Pancreas (tissue), 10 donors: Measurements from ENCODE around the gene CELF1. TPM values are rescaled to one million over a fixed set of nuclear protein-coding genes. Genes with fewer than 3 reads are reported as not detected.
A peak's percentile ranks its signal among the peaks of the same experiment; 100 is the strongest.

Source experiments
- ATAC-seq, 4 donors: fragments of 200-7000 bp; cut with Tn5 transposase; one replicate each; pipeline versions ENCODE4 v1.8.0 to v1.9.1; 2020; ENCODE audit warnings: mild to moderate bottlenecking in 4 of 4, moderate library complexity in 4 of 4
- DNase-seq, 6 donors: peaks; one replicate each; pipeline ENCODE4 v3.0.0-alpha.2; 2020
- FAIRE-seq: peaks from 2 replicates; lab custom pipeline; 2012; peaks lifted over from hg19 to GRCh38; lab: Jason Lieb, UNC
- H3K27ac ChIP-seq, 4 donors: fragments of 200-600 bp; sonication (generic); 1 replicate in 3 of 4; 2 replicates in 1 of 4; pipeline versions ENCODE4 v1.5.0 to v1.8.0; 2020
- H3K27me3 ChIP-seq, 4 donors: fragments of 200-600 bp; one replicate each; pipeline ENCODE4 v1.8.0; 2021
- H3K36me3 ChIP-seq, 3 donors: fragments of 200-600 bp; sonication (generic) in 1 of 3; one replicate each; pipeline versions ENCODE4 v1.5.0 to v1.8.0; 2020 to 2021
- H3K4me1 ChIP-seq, 3 donors: fragments of 200-600 bp; one replicate each; pipeline ENCODE4 v1.8.0; 2021
- H3K4me3 ChIP-seq, 4 donors: fragments of 200-600 bp; sonication (generic) in 2 of 4; one replicate each; pipeline versions ENCODE4 v1.5.0 to v1.8.0; 2020 to 2021
- H3K9me3 ChIP-seq, 4 donors: fragments of 200-600 bp; one replicate each; pipeline ENCODE4 v1.8.0; 2021
- WGBS, 2 donors: extraction: QIAGEN DNeasy Blood & Tissue Kit; methylation state at CpG; one replicate each; pipeline ENCODE4 v1.1.7; 2013; 5-methylcytosine and 5-hydroxymethylcytosine counted together
- intact Hi-C, 3 donors: fragments of 100-400 bp; cut with DNase I; formaldehyde crosslinking; loops; one replicate each; pipeline versions ENCODE4 v1.11.1 to v1.14.2; 2022
- polyA plus RNA-seq, 2 donors: library from polyadenylated mRNA; stranded (reverse); fragments of 200-250 nt; gene quantifications; one replicate each; pipeline ENCODE4 v1.2.3, GENCODE V29; 2013
- total RNA-seq, 6 donors: library from RNA; stranded (reverse); fragmentation: NEBNext Ultra II Directional in 4 of 6; extraction: Animal tissue kit (Norgen Biotek cat#: 25700) in 4 of 6; gene quantifications; one replicate each; pipeline versions ENCODE4 v1.2.1 to v1.2.4, GENCODE V29; 2021 to 2023
- TF ChIP-seq, protein P1 (sequence below), 4 donors: fragments of 200-600 bp; sonication (generic) in 3 of 4; IDR thresholded peaks; one replicate each; pipeline versions ENCODE4 v1.5.0 to v1.8.0; 2021; ENCODE audit warnings: antibody characterized with exemption in 4 of 4
- donor health status: healthy with polysubstance abuse.
- donor health status: DM: no; HTN: no; CAD: no; lungs with moderate emphysema.
- donor health status: DM: no; HTN: no; CAD: no.
- donor health status: control.
- donor health status: control.
- donor health status: Bipolar disorder and iron deficiency.
- donor health status: DM: yes; HTN: yes; CAD: no.
- donor health status: DM: no; HTN: no; CAD: no.
- donor health status: DM: no; HTN: no; CAD: no.
- donor health status: DM: yes; HTN: yes; CAD: no.

CELF1 gene
- total and polyA plus RNA-seq, 8 donors = 20.0 to 56.3 (median 35.9) TPM

DNA sequence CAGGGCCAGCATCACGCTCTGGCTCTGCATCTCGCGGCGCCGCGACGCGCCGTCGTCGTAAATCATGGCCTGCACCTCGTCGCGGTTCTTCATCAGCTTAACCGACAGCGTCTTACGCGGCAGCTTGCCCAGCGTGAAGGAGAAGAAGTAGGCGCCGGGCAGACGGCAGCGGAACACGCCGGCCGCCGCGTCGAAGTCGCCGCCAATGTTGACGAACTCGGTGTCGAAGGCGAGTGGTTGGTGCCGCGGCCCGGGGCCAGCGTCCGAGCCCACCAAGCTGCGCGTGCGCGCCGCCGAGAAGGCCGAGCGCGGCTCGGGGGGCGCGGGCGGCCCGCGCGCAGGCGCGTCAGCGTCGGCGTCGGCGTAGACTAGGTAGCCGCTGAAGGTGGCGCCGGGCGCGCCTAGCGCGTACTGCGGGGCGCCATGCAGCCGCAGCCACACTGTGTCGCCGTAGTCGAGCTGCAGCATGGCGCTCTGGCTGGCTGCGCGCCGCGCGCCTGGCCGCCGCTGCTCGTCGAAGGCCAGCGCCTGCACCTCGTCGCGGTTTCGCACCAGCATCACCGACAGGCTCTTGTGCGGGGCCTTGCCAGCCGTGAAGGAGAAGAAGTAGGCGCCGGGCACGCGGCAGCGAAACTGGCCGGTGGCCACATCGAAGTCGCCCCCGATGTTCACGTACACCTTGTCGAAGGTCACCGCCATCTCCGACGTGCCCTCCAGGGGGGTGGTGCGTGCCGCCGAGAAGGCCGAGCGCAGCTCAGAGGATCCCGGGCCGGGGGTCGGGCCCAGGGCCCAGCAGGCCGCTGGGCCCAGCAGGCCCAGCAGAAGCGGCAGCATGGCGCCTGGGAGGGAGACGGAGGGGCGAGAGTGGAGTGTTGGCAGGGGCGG lies 37.3 kb upstream of the CELF1 start:
- Histone ChIP-seq H3K4me3 (no peak overlapping the region), H3K9me3 (no peaks in the 10 kb centered on the region), H3K27me3 (no peaks in the 10 kb centered on the region), H3K36me3 (no peaks in the 10 kb centered on the region), H3K4me1 (no peaks in the 10 kb centered on the region), H3K27ac (no peak overlapping the region)
- WGBS, 2 donors = 34 to 35% methylated on average over 108 to 122 of the region's 122 CpGs
- FAIRE-seq = no peak
- intact Hi-C loops = no loop called here
- peak in 2 of 4 donors; percentile 10 to 19 for ATAC-seq
- no peak for DNase-seq
- TF ChIP-seq, protein P1, sequence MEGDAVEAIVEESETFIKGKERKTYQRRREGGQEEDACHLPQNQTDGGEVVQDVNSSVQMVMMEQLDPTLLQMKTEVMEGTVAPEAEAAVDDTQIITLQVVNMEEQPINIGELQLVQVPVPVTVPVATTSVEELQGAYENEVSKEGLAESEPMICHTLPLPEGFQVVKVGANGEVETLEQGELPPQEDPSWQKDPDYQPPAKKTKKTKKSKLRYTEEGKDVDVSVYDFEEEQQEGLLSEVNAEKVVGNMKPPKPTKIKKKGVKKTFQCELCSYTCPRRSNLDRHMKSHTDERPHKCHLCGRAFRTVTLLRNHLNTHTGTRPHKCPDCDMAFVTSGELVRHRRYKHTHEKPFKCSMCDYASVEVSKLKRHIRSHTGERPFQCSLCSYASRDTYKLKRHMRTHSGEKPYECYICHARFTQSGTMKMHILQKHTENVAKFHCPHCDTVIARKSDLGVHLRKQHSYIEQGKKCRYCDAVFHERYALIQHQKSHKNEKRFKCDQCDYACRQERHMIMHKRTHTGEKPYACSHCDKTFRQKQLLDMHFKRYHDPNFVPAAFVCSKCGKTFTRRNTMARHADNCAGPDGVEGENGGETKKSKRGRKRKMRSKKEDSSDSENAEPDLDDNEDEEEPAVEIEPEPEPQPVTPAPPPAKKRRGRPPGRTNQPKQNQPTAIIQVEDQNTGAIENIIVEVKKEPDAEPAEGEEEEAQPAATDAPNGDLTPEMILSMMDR (IDR thresholded peaks at IDR 0.05) = no peak

DNA sequence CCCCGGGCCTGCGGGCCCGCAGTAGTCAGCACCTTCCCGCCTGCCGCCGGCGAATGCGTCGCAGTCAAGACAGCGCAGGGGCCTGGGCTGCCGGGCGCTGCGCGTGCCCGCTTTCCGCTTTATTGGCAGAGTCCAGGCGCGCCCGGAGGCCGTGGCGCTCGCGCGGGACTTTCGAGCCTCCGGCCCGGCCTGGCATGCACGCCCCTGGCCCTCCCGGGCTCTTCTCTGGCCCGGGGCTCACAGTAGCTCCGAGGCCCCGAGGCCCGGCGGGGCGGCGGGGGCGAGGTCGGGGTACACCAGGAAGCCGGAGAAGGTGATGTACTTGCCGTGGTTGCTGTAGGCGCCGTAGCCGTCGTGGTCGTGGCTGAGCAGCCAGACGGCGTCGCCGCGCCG lies 36.6 kb upstream of the CELF1 start:
- H3K4me3 ChIP-seq = no peak overlapping the region
- peak in 1 of 4 donors; percentile 12 for ATAC-seq
- H3K4me1 ChIP-seq = no peaks in the 10 kb centered on the region
- intact Hi-C loops = no loop called here
- WGBS, 2 donors = 42 to 47% methylated on average over 51 of the region's 51 CpGs
- no peak overlapping the region for H3K27ac ChIP-seq
- no peak for FAIRE-seq
- DNase-seq = no peak
- no peaks in the 10 kb centered on the region for H3K9me3 ChIP-seq
- H3K36me3 ChIP-seq = no peaks in the 10 kb centered on the region
- no peaks in the 10 kb centered on the region for H3K27me3 ChIP-seq
- TF ChIP-seq, protein P1 (IDR thresholded peaks at IDR 0.05) = no peak

DNA sequence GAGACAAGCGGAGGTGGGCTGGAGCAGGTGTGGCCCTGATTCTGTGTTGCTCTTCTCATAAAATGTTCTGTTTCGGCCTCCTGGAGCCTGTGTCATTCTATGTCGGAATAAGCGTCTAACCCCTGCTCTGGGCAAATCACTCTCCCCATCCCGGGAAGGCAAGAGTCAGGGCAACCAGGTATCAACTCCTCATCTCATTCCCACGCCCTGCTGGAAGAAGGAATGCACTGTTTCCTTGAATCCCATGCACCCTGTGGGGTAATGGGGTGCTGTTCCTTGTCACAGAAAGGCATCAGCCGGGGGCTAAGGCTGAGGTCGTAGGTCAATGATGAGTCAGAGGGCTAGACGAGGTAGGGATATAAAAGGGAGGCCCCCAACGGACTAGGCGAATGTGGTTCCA lies 36.2 kb upstream of the CELF1 start:
- intact Hi-C loops = no loop called here
- TF ChIP-seq, protein P1 (IDR thresholded peaks at IDR 0.05) = no peak
- Histone ChIP-seq H3K36me3 (peaks cover 0 to 2% (median 0%) of the 10 kb centered on the region in 3 donors), H3K4me3 (no peak overlapping the region), H3K9me3 (no peaks in the 10 kb centered on the region), H3K27me3 (no peaks in the 10 kb centered on the region), H3K27ac (no peak overlapping the region), H3K4me1 (no peaks in the 10 kb centered on the region)
- DNase-seq = no peak
- no peak for ATAC-seq
- FAIRE-seq = no peak
- WGBS, 2 donors = 88 to 92% methylated on average over 11 of the region's 11 CpGs

DNA sequence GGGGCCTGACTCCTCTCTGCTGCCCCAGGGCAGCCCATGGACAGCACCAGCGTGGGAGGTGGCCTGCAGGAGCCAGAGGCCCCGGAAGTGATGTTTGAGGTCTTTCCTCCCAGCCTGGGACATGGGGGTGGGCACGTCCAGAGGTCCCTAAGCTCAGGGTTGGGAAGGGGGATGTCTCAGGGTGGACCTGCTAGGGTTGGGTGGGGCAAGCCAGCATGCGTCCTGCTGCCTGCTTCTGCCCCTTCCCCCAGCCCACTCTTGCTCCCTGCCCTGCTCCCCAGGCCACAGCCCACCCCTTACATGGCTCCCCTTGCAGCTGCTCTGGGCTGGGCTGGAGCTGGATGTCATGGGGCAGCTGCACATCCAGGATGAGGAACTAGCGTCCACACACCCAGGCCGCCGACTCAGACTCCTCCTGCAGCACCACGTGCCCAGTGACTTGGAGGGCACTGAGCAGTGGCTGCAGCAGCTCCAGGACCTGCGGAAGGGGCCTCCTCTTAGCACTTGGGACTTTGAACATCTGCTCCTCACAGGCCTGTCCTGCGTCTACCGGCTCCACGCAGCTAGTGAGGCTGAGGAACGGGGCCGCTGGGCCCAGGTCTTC lies 34.9 kb upstream of the CELF1 start:
- Histone ChIP-seq H3K9me3 (no peaks in the 10 kb centered on the region), H3K4me3 (no peak overlapping the region), H3K27me3 (no peaks in the 10 kb centered on the region), H3K36me3 (peaks cover under 1 to 13% (median 11%) of the 10 kb centered on the region in 3 donors), H3K4me1 (no peaks in the 10 kb centered on the region), H3K27ac (no peak overlapping the region)
- peak in 3 of 4 donors; percentile 22 to 84 (median 72) for ATAC-seq
- no peak for FAIRE-seq
- 68 to 76% methylated on average over 13 to 14 of the region's 14 CpGs for WGBS, 2 donors
- TF ChIP-seq, protein P1 (IDR thresholded peaks at IDR 0.05) = no peak
- DNase-seq = peak in 1 of 6 donors; percentile 44
- intact Hi-C loops = no loop called here
